HFF-Myc (cell line): ENCODE results near the gene CCDC6.
"Not testable (repeated sequence)": the region's sequence is repeated elsewhere in the genome, so short reads cannot be mapped to it uniquely, and the experiment has no call there.

Source experiments
- DNase-seq: peaks from one replicate; pipeline ENCODE4 v3.0.0-alpha.2; 2011; ENCODE audit warnings: low read depth; ENCODE audit errors: extremely low read depth
- H3K4me3 ChIP-seq: replicated peaks from 2 replicates; pipeline ENCODE4 v1.5.1; 2011; ENCODE audit warnings: low read depth, mild to moderate bottlenecking, control low read depth, low read length
- TF ChIP-seq, protein P1 (sequence below): IDR thresholded peaks from 2 replicates; pipeline ENCODE4 v1.5.1; 2012; ENCODE audit warnings: mild to moderate bottlenecking, low read depth, low read length, control low read depth; ENCODE audit errors: missing control alignments

Gene CCDC6

GRCh38 chr10:59944339-59944935 lies 38.1 kb upstream of the CCDC6 start:
- H3K4me3 ChIP-seq, result no peak overlapping the region
- TF ChIP-seq, protein P1, sequence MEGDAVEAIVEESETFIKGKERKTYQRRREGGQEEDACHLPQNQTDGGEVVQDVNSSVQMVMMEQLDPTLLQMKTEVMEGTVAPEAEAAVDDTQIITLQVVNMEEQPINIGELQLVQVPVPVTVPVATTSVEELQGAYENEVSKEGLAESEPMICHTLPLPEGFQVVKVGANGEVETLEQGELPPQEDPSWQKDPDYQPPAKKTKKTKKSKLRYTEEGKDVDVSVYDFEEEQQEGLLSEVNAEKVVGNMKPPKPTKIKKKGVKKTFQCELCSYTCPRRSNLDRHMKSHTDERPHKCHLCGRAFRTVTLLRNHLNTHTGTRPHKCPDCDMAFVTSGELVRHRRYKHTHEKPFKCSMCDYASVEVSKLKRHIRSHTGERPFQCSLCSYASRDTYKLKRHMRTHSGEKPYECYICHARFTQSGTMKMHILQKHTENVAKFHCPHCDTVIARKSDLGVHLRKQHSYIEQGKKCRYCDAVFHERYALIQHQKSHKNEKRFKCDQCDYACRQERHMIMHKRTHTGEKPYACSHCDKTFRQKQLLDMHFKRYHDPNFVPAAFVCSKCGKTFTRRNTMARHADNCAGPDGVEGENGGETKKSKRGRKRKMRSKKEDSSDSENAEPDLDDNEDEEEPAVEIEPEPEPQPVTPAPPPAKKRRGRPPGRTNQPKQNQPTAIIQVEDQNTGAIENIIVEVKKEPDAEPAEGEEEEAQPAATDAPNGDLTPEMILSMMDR, result no peak
- no peak for DNase-seq

GRCh38 chr10:59942556-59942955 lies 36.2 kb upstream of the CCDC6 start:
- DNase-seq, result no peak
- TF ChIP-seq, protein P1, result no peak

GRCh38 chr10:59937720-59938119 lies 31.4 kb upstream of the CCDC6 start:
- TF ChIP-seq, protein P1, result no peak
- no peak overlapping the region for H3K4me3 ChIP-seq
- no peak for DNase-seq

More at GRCh38 chr10:59942556-59942955, 36.2 kb upstream of the CCDC6 start:
- no peak overlapping the region for H3K4me3 ChIP-seq

DNA sequence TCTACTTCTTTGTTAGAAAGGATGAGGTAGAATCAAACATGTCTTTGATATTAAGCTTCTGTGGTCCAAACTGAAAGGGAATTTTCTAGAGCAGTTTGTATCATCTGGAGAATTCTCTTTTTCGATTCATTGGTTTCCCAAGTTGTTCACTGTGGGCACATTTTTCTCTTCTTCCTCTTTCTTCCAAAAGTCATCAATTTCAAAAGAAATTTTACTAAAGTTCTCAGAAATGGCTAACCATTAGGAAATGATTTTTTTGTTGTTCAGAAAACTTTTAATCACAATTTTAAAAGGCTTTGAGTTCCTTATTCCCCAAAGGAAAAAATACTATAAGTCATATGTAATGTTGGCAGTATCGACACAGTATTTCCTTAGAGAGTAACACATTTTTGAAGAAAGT lies 28.3 kb upstream of the CCDC6 start:
- TF ChIP-seq, protein P1, result no peak
- no peak for DNase-seq
- no peak overlapping the region for H3K4me3 ChIP-seq

DNA sequence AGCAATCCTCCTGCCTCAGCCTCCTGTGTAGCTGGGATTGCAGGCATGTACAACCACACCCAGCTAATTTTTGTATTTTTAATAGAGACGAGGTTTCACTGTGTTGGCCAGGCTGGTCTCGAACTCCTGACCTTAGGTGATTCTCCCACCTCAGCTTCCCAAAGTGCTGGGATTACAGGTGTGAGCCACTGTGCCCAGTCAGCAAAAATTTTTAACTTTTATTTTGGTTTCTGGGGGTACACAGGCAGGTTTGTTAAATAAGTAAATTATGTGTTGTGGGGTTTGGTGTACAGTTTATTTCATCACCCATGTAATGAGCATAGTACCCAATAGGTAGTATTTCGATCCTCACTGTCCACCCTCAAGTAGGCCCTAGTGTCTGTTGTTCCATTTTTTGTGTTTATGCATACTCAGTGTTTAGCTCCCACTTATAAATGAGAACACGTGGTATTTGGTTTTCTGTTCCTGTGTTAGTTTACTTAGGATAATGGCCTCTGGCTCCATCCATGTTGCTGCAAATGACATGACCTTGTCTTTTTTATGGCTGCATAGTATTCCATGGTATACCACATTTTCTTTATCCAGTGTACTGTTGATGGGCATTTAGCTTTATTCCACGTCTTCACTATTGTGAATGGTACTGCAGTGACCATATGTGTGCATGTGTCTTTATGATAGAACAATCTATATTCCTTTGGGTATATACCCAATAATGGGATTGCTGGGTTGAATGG lies 24.6 kb upstream of the CCDC6 start:
- not testable (repeated sequence) for H3K4me3 ChIP-seq, DNase-seq

GRCh38 chr10:59926086-59926485 lies 19.7 kb upstream of the CCDC6 start:
- no peak overlapping the region for H3K4me3 ChIP-seq
- TF ChIP-seq, protein P1, result no peak
- no peak for DNase-seq

- TF ChIP-seq, protein P1, result no peak
- H3K4me3 ChIP-seq, result no peak overlapping the region
- no peak for DNase-seq
Measured at GRCh38 chr10:59922907-59923306, 16.6 kb upstream of the CCDC6 start.
